Measurements from ENCODE around the gene MACROD2.

GRCh38 chr20:15042723-15043122 lies 1047.4 kb downstream of the MACROD2 start:
- no peak for TF ChIP-seq POLR2A (IDR thresholded peaks at IDR 0.05)
- TF ChIP-seq, protein P1, sequence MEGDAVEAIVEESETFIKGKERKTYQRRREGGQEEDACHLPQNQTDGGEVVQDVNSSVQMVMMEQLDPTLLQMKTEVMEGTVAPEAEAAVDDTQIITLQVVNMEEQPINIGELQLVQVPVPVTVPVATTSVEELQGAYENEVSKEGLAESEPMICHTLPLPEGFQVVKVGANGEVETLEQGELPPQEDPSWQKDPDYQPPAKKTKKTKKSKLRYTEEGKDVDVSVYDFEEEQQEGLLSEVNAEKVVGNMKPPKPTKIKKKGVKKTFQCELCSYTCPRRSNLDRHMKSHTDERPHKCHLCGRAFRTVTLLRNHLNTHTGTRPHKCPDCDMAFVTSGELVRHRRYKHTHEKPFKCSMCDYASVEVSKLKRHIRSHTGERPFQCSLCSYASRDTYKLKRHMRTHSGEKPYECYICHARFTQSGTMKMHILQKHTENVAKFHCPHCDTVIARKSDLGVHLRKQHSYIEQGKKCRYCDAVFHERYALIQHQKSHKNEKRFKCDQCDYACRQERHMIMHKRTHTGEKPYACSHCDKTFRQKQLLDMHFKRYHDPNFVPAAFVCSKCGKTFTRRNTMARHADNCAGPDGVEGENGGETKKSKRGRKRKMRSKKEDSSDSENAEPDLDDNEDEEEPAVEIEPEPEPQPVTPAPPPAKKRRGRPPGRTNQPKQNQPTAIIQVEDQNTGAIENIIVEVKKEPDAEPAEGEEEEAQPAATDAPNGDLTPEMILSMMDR (IDR thresholded peaks at IDR 0.05) = no peak
